ENCODE measurements around the gene KCNJ9.

KCNJ9 gene

DNA sequence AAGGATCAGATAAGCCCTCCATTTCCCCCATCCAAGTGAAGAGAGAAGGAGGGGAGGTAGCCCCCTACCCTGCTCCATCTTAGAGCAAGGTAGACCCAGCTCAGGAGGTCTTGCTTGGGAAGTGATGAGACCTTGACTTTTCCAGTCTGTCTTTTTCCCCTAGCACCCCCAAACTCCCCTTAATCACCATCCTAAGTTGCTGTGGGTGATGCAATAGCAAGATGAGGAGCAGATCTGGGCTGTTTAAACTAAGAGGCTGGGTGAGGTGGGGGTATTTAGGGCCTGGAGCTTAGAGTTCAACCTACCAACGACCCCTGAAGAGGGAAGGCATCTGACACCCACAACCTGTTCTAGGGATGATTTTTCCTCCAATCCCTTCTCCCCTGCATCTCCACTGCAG lies 36.0 kb downstream of the KCNJ9 start:
- Histone ChIP-seq H3K9me3 (ENCODE audit: insufficient read depth, low read depth, low read length) (peaks cover 3% of the 10 kb centered on the region), H3K18ac (ENCODE audit: low read length) (no peak overlapping the region), H2AFZ (ENCODE audit: insufficient read depth, low read length, poor library complexity) (no peak overlapping the region), H3K79me2 (ENCODE audit: control insufficient read depth, insufficient read depth, low read length, poor library complexity) (no peaks in the 10 kb centered on the region), H3K23ac (ENCODE audit: low read length) (no peak overlapping the region), H3K36me3 (ENCODE audit: control insufficient read depth in 1 of 2, insufficient read depth in 2 of 2, low read length in 2 of 2) (no peaks in the 10 kb centered on the region), H3K4me1 (ENCODE audit: control insufficient read depth in 1 of 2, insufficient read depth in 2 of 2, low read length in 2 of 2) (no peaks in the 10 kb centered on the region), H3K9ac (ENCODE audit: low read length) (no peak overlapping the region), H2BK12ac (ENCODE audit: low read length) (no peak overlapping the region), H3K4me2 (ENCODE audit: low read length) (no peak overlapping the region), H3K27me3 (ENCODE audit: insufficient read depth, low read length) (no peaks in the 10 kb centered on the region), H3K14ac (ENCODE audit: low read length) (no peak overlapping the region), H2BK5ac (ENCODE audit: low read depth, low read length, poor library complexity) (no peak overlapping the region), H3K4me3 (ENCODE audit: low read depth, low read length) (no peak overlapping the region), H4K12ac (ENCODE audit: low read depth, low read length) (no peak overlapping the region), H3K4ac (ENCODE audit: low read depth, low read length) (no peak overlapping the region), H3K79me1 (ENCODE audit: low read length) (no peaks in the 10 kb centered on the region), H3K27ac (ENCODE audit: low read depth, low read length) (no peak overlapping the region), H4K91ac (ENCODE audit: low read depth, low read length) (no peak overlapping the region), H2BK120ac (ENCODE audit: insufficient read depth, low read length, poor library complexity) (no peak overlapping the region), H2AK5ac (ENCODE audit: low read length) (no peak overlapping the region), H4K8ac (ENCODE audit: low read depth, low read length) (no peak overlapping the region)
- DNase-seq = no peak
- no CpG with 5 or more reads among the region's 1 CpG for WGBS (ENCODE audit: extremely low coverage, insufficient coverage, insufficient read length)

DNA sequence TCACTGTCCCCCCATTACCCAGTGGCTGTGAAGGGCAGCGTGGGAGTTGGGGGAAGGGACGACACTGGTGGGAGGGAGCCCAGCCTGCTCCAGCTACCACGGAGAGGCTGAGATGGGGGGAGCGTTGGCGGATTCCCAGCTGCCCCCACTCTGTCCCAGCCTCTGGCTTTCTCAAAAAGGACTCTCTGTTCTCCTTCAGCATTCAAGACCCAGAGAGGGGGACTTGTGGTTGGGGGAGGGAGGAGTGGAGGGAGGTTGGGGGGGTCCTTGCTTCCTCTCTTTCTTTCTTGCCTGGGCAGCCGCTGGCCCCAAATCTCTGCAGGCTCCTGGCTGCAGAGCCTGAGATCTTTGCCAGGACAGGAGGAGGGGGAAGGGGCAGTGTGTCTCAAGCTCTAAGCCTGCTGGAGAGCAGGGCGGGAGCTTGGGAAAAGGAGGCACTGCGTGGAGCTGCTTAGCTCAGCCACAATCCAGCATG lies 36.4 kb downstream of the KCNJ9 start:
- Histone ChIP-seq H3K27me3 (ENCODE audit: insufficient read depth, low read length) (no peaks in the 10 kb centered on the region), H2AK5ac (ENCODE audit: low read length) (no peak overlapping the region), H2BK5ac (ENCODE audit: low read depth, low read length, poor library complexity) (no peak overlapping the region), H3K9me3 (ENCODE audit: insufficient read depth, low read depth, low read length) (no peaks in the 10 kb centered on the region), H3K4me1 (ENCODE audit: control insufficient read depth in 1 of 2, insufficient read depth in 2 of 2, low read length in 2 of 2) (no peaks in the 10 kb centered on the region), H3K27ac (ENCODE audit: low read depth, low read length) (no peak overlapping the region), H2BK12ac (ENCODE audit: low read length) (no peak overlapping the region), H3K14ac (ENCODE audit: low read length) (no peak overlapping the region), H2BK120ac (ENCODE audit: insufficient read depth, low read length, poor library complexity) (no peak overlapping the region), H4K8ac (ENCODE audit: low read depth, low read length) (no peak overlapping the region), H3K23ac (ENCODE audit: low read length) (no peak overlapping the region), H3K79me1 (ENCODE audit: low read length) (no peaks in the 10 kb centered on the region), H4K12ac (ENCODE audit: low read depth, low read length) (no peak overlapping the region), H3K4me2 (ENCODE audit: low read length) (no peak overlapping the region), H3K4ac (ENCODE audit: low read depth, low read length) (no peak overlapping the region), H4K91ac (ENCODE audit: low read depth, low read length) (no peak overlapping the region), H2AFZ (ENCODE audit: insufficient read depth, low read length, poor library complexity) (no peak overlapping the region), H3K79me2 (ENCODE audit: control insufficient read depth, insufficient read depth, low read length, poor library complexity) (no peaks in the 10 kb centered on the region), H3K4me3 (ENCODE audit: low read depth, low read length) (no peak overlapping the region), H3K9ac (ENCODE audit: low read length) (no peak overlapping the region), H3K18ac (ENCODE audit: low read length) (no peak overlapping the region), H3K36me3 (ENCODE audit: control insufficient read depth in 1 of 2, insufficient read depth in 2 of 2, low read length in 2 of 2) (no peaks in the 10 kb centered on the region)
- DNase-seq = no peak
- no CpG with 5 or more reads among the region's 8 CpGs for WGBS (ENCODE audit: extremely low coverage, insufficient coverage, insufficient read length)

DNA sequence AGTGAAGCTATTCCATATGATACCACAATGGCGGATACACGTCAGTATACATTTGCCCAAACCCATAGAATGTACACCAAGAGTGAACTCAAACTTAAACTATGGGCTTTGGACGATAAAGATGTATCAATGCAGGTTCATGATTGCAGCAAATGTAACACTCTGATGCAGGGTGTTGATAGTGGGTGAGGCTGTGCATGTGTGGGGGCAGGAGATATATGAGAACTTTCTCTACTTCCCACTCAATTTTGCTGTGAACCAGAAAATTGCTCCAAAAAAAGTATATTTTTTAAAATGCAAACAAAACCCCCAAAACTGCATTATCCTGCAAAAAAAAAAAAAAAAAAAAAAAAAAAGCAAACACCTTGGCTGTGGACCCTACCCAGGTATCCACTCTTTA lies 37.6 kb downstream of the KCNJ9 start:
- H3K79me1 ChIP-seq (ENCODE audit: low read length) = no peaks in the 10 kb centered on the region
- H3K23ac ChIP-seq (ENCODE audit: low read length) = no peak overlapping the region
- no peak overlapping the region for H4K8ac ChIP-seq (ENCODE audit: low read depth, low read length)
- H3K27me3 ChIP-seq (ENCODE audit: insufficient read depth, low read length) = no peaks in the 10 kb centered on the region
- no peak overlapping the region for H2AK5ac ChIP-seq (ENCODE audit: low read length)
- no peak overlapping the region for H2AFZ ChIP-seq (ENCODE audit: insufficient read depth, low read length, poor library complexity)
- H2BK5ac ChIP-seq (ENCODE audit: low read depth, low read length, poor library complexity) = no peak overlapping the region
- no peaks in the 10 kb centered on the region for H3K79me2 ChIP-seq (ENCODE audit: control insufficient read depth, insufficient read depth, low read length, poor library complexity)
- H3K18ac ChIP-seq (ENCODE audit: low read length) = no peak overlapping the region
- no peaks in the 10 kb centered on the region for H3K36me3 ChIP-seq (ENCODE audit: control insufficient read depth in 1 of 2, insufficient read depth in 2 of 2, low read length in 2 of 2)
- DNase-seq = no peak
- H3K4me2 ChIP-seq (ENCODE audit: low read length) = no peak overlapping the region
- no peak overlapping the region for H3K4me3 ChIP-seq (ENCODE audit: low read depth, low read length)
- no peak overlapping the region for H3K14ac ChIP-seq (ENCODE audit: low read length)
- no CpG with 5 or more reads among the region's 3 CpGs for WGBS (ENCODE audit: extremely low coverage, insufficient coverage, insufficient read length)
- no peak overlapping the region for H3K4ac ChIP-seq (ENCODE audit: low read depth, low read length)
- H4K12ac ChIP-seq (ENCODE audit: low read depth, low read length) = no peak overlapping the region
- no peaks in the 10 kb centered on the region for H3K4me1 ChIP-seq (ENCODE audit: control insufficient read depth in 1 of 2, insufficient read depth in 2 of 2, low read length in 2 of 2)
- no peak overlapping the region for H3K9ac ChIP-seq (ENCODE audit: low read length)
- no peak overlapping the region for H2BK12ac ChIP-seq (ENCODE audit: low read length)
- H3K27ac ChIP-seq (ENCODE audit: low read depth, low read length) = no peak overlapping the region
- H4K91ac ChIP-seq (ENCODE audit: low read depth, low read length) = no peak overlapping the region
- no peaks in the 10 kb centered on the region for H3K9me3 ChIP-seq (ENCODE audit: insufficient read depth, low read depth, low read length)
- no peak overlapping the region for H2BK120ac ChIP-seq (ENCODE audit: insufficient read depth, low read length, poor library complexity)

DNA sequence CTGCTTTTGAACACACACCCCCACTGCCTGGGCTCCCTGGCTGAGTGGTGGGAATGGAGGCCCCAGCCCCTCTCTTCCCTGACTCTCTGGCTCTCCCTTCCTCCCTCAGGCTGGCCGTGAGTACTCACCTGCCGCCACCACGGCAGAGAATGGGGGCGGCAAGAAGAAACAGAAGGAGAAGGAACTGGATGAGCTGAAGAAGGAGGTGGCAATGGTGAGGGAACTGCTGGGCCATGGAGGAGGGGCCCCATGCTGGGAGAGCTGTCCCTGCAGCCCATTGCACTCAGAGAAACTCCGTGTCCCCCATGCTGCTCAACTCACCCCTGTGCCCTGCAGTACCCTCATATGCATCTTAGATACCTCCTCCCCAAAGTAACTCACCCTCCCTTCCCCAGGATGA lies 39.5 kb downstream of the KCNJ9 start:
- H3K23ac ChIP-seq (ENCODE audit: low read length) = no peak overlapping the region
- H3K79me2 ChIP-seq (ENCODE audit: control insufficient read depth, insufficient read depth, low read length, poor library complexity) = no peaks in the 10 kb centered on the region
- peaks cover 5 to 10% of the 10 kb centered on the region in 2 experiments for H3K4me1 ChIP-seq (ENCODE audit: control insufficient read depth in 1 of 2, insufficient read depth in 2 of 2, low read length in 2 of 2)
- no peak overlapping the region for H3K4ac ChIP-seq (ENCODE audit: low read depth, low read length)
- H3K4me3 ChIP-seq (ENCODE audit: low read depth, low read length) = no peak overlapping the region
- no peaks in the 10 kb centered on the region for H3K27me3 ChIP-seq (ENCODE audit: insufficient read depth, low read length)
- WGBS (ENCODE audit: extremely low coverage, insufficient coverage, insufficient read length) = no CpG with 5 or more reads among the region's 5 CpGs
- H2AFZ ChIP-seq (ENCODE audit: insufficient read depth, low read length, poor library complexity) = no peak overlapping the region
- no peak overlapping the region for H4K91ac ChIP-seq (ENCODE audit: low read depth, low read length)
- H3K4me2 ChIP-seq (ENCODE audit: low read length) = no peak overlapping the region
- H3K36me3 ChIP-seq (ENCODE audit: control insufficient read depth in 1 of 2, insufficient read depth in 2 of 2, low read length in 2 of 2) = no peaks in the 10 kb centered on the region
- no peak overlapping the region for H2BK5ac ChIP-seq (ENCODE audit: low read depth, low read length, poor library complexity)
- no peak overlapping the region for H2BK120ac ChIP-seq (ENCODE audit: insufficient read depth, low read length, poor library complexity)
- H4K12ac ChIP-seq (ENCODE audit: low read depth, low read length) = no peak overlapping the region
- H3K9ac ChIP-seq (ENCODE audit: low read length) = no peak overlapping the region
- H2BK12ac ChIP-seq (ENCODE audit: low read length) = no peak overlapping the region
- no peak overlapping the region for H4K8ac ChIP-seq (ENCODE audit: low read depth, low read length)
- DNase-seq = no peak
- H3K9me3 ChIP-seq (ENCODE audit: insufficient read depth, low read depth, low read length) = no peaks in the 10 kb centered on the region
- no peak overlapping the region for H3K27ac ChIP-seq (ENCODE audit: low read depth, low read length)
- no peaks in the 10 kb centered on the region for H3K79me1 ChIP-seq (ENCODE audit: low read length)
- no peak overlapping the region for H3K18ac ChIP-seq (ENCODE audit: low read length)
- no peak overlapping the region for H2AK5ac ChIP-seq (ENCODE audit: low read length)
- no peak overlapping the region for H3K14ac ChIP-seq (ENCODE audit: low read length)

Measured in trophoblast cell (in vitro differentiated cells and primary cell).